SJCRH30 (cell line): Measurements from ENCODE around the gene RNU1-4. TPM values are rescaled to one million over a fixed set of nuclear protein-coding genes. Genes with fewer than 3 reads are reported as not detected.
"Not testable (repeated sequence)": the region's sequence is repeated elsewhere in the genome, so short reads cannot be mapped to it uniquely, and the experiment has no call there.

Experiments used
- DNase-seq, 2 experiments: peaks; one replicate each; pipeline ENCODE4 v3.0.0-alpha.2; 2015 to 2020
- H3K27ac ChIP-seq: fragments of 250-450 bp; sonication (Bioruptor Pico); 2 replicates; pipeline ENCODE4 v1.5.1; 2020; ENCODE audit warnings: mild to moderate bottlenecking, moderate library complexity
- H3K27me3 ChIP-seq: fragments of 250-450 bp; sonication (Bioruptor Pico); 2 replicates; pipeline ENCODE4 v1.5.1; 2020; ENCODE audit warnings: mild to moderate bottlenecking, moderate library complexity
- H3K36me3 ChIP-seq: fragments of 250-450 bp; sonication (Bioruptor Pico); 2 replicates; pipeline ENCODE4 v1.5.1; 2020; ENCODE audit warnings: mild to moderate bottlenecking, moderate library complexity
- H3K4me1 ChIP-seq: fragments of 250-450 bp; sonication (Bioruptor Pico); 2 replicates; pipeline ENCODE4 v1.5.1; 2020; ENCODE audit warnings: mild to moderate bottlenecking, moderate library complexity
- H3K4me3 ChIP-seq: fragments of 250-450 bp; sonication (Bioruptor Pico); 2 replicates; pipeline ENCODE4 v1.5.1; 2020; ENCODE audit warnings: mild to moderate bottlenecking, moderate library complexity
- H3K9me3 ChIP-seq: fragments of 250-450 bp; sonication (Bioruptor Pico); replicated peaks from 2 replicates; pipeline ENCODE4 v1.5.1; 2020; ENCODE audit warnings: mild to moderate bottlenecking, moderate library complexity
- total RNA-seq: library from RNA; depleted of rRNA; stranded (reverse); fragments of >200 nt; shearing (Covaris generic); gene quantifications from 2 replicates; pipeline ENCODE4 v1.2.3, GENCODE V29; 2014

The RNU1-4 gene
- total RNA-seq, 1 experiment from 2014 or later, result under 0.01 TPM

- H3K36me3 ChIP-seq, H3K4me3 ChIP-seq, H3K27ac ChIP-seq, DNase-seq, H3K27me3 ChIP-seq, H3K9me3 ChIP-seq, H3K4me1 ChIP-seq: not testable (repeated sequence)
Measured at GRCh38 chr1:16747660-16748059, 7.3 kb downstream of the RNU1-4 start.

GRCh38 chr1:16748710-16749109 lies 8.4 kb downstream of the RNU1-4 start:
- not testable (repeated sequence) for DNase-seq, H3K9me3 ChIP-seq, H3K27me3 ChIP-seq, H3K36me3 ChIP-seq, H3K4me1 ChIP-seq, H3K4me3 ChIP-seq, H3K27ac ChIP-seq

- not testable (repeated sequence) for H3K27ac ChIP-seq, H3K36me3 ChIP-seq, DNase-seq, H3K4me3 ChIP-seq, H3K4me1 ChIP-seq, H3K27me3 ChIP-seq, H3K9me3 ChIP-seq
Measured at GRCh38 chr1:16749910-16750888, 9.9 kb downstream of the RNU1-4 start.

GRCh38 chr1:16752770-16753169 lies 12.5 kb downstream of the RNU1-4 start:
- not testable (repeated sequence) for H3K27me3 ChIP-seq, H3K4me1 ChIP-seq, DNase-seq, H3K27ac ChIP-seq, H3K4me3 ChIP-seq, H3K36me3 ChIP-seq, H3K9me3 ChIP-seq

GRCh38 chr1:16755385-16755784 lies 15.1 kb downstream of the RNU1-4 start:
- H3K27me3 ChIP-seq, H3K4me1 ChIP-seq, H3K9me3 ChIP-seq, DNase-seq, H3K36me3 ChIP-seq, H3K27ac ChIP-seq, H3K4me3 ChIP-seq: not testable (repeated sequence)

GRCh38 chr1:16755932-16756331 lies 15.6 kb downstream of the RNU1-4 start:
- H3K27ac ChIP-seq, H3K4me1 ChIP-seq, H3K9me3 ChIP-seq, H3K4me3 ChIP-seq, H3K27me3 ChIP-seq, DNase-seq, H3K36me3 ChIP-seq: not testable (repeated sequence)

- not testable (repeated sequence) for H3K27ac ChIP-seq, H3K27me3 ChIP-seq, H3K36me3 ChIP-seq, H3K9me3 ChIP-seq, DNase-seq, H3K4me1 ChIP-seq, H3K4me3 ChIP-seq
Measured at GRCh38 chr1:16757574-16757973, 17.3 kb downstream of the RNU1-4 start.

GRCh38 chr1:16758060-16758459 lies 17.7 kb downstream of the RNU1-4 start:
- H3K27ac ChIP-seq, DNase-seq, H3K4me3 ChIP-seq, H3K36me3 ChIP-seq, H3K27me3 ChIP-seq, H3K4me1 ChIP-seq, H3K9me3 ChIP-seq: not testable (repeated sequence)

- H3K27me3 ChIP-seq, DNase-seq, H3K27ac ChIP-seq, H3K36me3 ChIP-seq, H3K4me3 ChIP-seq, H3K9me3 ChIP-seq, H3K4me1 ChIP-seq: not testable (repeated sequence)
Measured at GRCh38 chr1:16759041-16759493, 18.8 kb downstream of the RNU1-4 start.

GRCh38 chr1:16759650-16760455 lies 19.5 kb downstream of the RNU1-4 start:
- not testable (repeated sequence) for H3K4me3 ChIP-seq, DNase-seq, H3K27me3 ChIP-seq, H3K4me1 ChIP-seq, H3K36me3 ChIP-seq, H3K27ac ChIP-seq, H3K9me3 ChIP-seq

GRCh38 chr1:16760456-16760765 lies 20.1 kb downstream of the RNU1-4 start:
- not testable (repeated sequence) for H3K27ac ChIP-seq, H3K9me3 ChIP-seq, H3K27me3 ChIP-seq, H3K36me3 ChIP-seq, H3K4me1 ChIP-seq, H3K4me3 ChIP-seq, DNase-seq

- H3K4me1 ChIP-seq, H3K9me3 ChIP-seq, H3K4me3 ChIP-seq, H3K27me3 ChIP-seq, H3K36me3 ChIP-seq, H3K27ac ChIP-seq, DNase-seq: not testable (repeated sequence)
Measured at GRCh38 chr1:16760801-16761200, 20.5 kb downstream of the RNU1-4 start.

- H3K4me1 ChIP-seq, H3K4me3 ChIP-seq, H3K9me3 ChIP-seq, H3K27ac ChIP-seq, H3K27me3 ChIP-seq, DNase-seq, H3K36me3 ChIP-seq: not testable (repeated sequence)
Measured at GRCh38 chr1:16764248-16764819, 24.0 kb downstream of the RNU1-4 start.

GRCh38 chr1:16764820-16765655 lies 24.7 kb downstream of the RNU1-4 start:
- H3K36me3 ChIP-seq, H3K9me3 ChIP-seq, H3K27me3 ChIP-seq, H3K4me3 ChIP-seq, DNase-seq, H3K4me1 ChIP-seq, H3K27ac ChIP-seq: not testable (repeated sequence)
